HEK293 (cell line): ENCODE measurements around the gene CLIC4.

Source experiments
- CTCF ChIP-seq: fragments of 450-650 bp; formaldehyde crosslinking; IDR thresholded peaks from 2 replicates; pipeline ENCODE4 v1.5.1; 2016; ENCODE audit warnings: missing biosample characterization, missing genetic modification characterization
- GLIS1 ChIP-seq: fragments of 450-650 bp; formaldehyde crosslinking; IDR thresholded peaks from 2 replicates; pipeline ENCODE4 v1.5.1; 2016; ENCODE audit warnings: missing biosample characterization, missing genetic modification characterization
- KLF8 ChIP-seq: fragments of 450-650 bp; formaldehyde crosslinking; IDR thresholded peaks from 2 replicates; pipeline ENCODE4 v1.5.1; 2016; ENCODE audit warnings: missing biosample characterization, missing genetic modification characterization
- KLF9 ChIP-seq: fragments of 450-650 bp; formaldehyde crosslinking; IDR thresholded peaks from 2 replicates; pipeline ENCODE4 v1.5.1; 2016; ENCODE audit warnings: missing biosample characterization, missing genetic modification characterization, low read depth
- PBX3 ChIP-seq: sonication (generic); formaldehyde crosslinking; IDR thresholded peaks from 2 replicates; pipeline ENCODE4 v1.8.1; 2022; ENCODE audit warnings: mild to moderate bottlenecking, moderate library complexity, missing genetic modification reagents
- REST ChIP-seq: fragments of 450-650 bp; formaldehyde crosslinking; IDR thresholded peaks from 2 replicates; pipeline ENCODE4 v1.5.1; 2016; ENCODE audit warnings: missing biosample characterization, missing genetic modification characterization
- SP2 ChIP-seq: fragments of 450-650 bp; formaldehyde crosslinking; IDR thresholded peaks from 2 replicates; pipeline ENCODE4 v1.5.1; 2016; ENCODE audit warnings: missing biosample characterization, missing genetic modification characterization
- ZBTB49 ChIP-seq: fragments of 450-650 bp; formaldehyde crosslinking; IDR thresholded peaks from 2 replicates; pipeline ENCODE4 v1.5.1; 2016; ENCODE audit warnings: missing biosample characterization, missing genetic modification characterization, low read depth
- ZIC2 ChIP-seq: fragments of 450-650 bp; formaldehyde crosslinking; IDR thresholded peaks from 2 replicates; pipeline ENCODE4 v1.5.1; 2016; ENCODE audit warnings: missing biosample characterization, missing genetic modification characterization
- ZNF10 ChIP-seq: fragments of 450-650 bp; formaldehyde crosslinking; IDR thresholded peaks from 2 replicates; pipeline ENCODE4 v1.5.1; 2017; ENCODE audit warnings: missing biosample characterization, missing genetic modification characterization
- ZNF221 ChIP-seq: fragments of 450-650 bp; formaldehyde crosslinking; IDR thresholded peaks from 2 replicates; pipeline ENCODE4 v1.5.1; 2017; ENCODE audit warnings: missing biosample characterization, missing genetic modification characterization, borderline replicate concordance
- ZNF354C ChIP-seq: fragments of 450-650 bp; formaldehyde crosslinking; IDR thresholded peaks from 2 replicates; pipeline ENCODE4 v1.5.1; 2016; ENCODE audit warnings: missing biosample characterization, missing genetic modification characterization, low read depth, borderline replicate concordance
- ZNF785 ChIP-seq: fragments of 450-650 bp; formaldehyde crosslinking; IDR thresholded peaks from 2 replicates; pipeline ENCODE4 v1.5.1; 2016; ENCODE audit warnings: missing biosample characterization, missing genetic modification characterization
- ZSCAN30 ChIP-seq: fragments of 450-650 bp; IDR thresholded peaks from 2 replicates; pipeline ENCODE4 v1.5.1; 2018; ENCODE audit warnings: missing biosample characterization, mild to moderate bottlenecking, missing genetic modification characterization, moderate library complexity

DNA sequence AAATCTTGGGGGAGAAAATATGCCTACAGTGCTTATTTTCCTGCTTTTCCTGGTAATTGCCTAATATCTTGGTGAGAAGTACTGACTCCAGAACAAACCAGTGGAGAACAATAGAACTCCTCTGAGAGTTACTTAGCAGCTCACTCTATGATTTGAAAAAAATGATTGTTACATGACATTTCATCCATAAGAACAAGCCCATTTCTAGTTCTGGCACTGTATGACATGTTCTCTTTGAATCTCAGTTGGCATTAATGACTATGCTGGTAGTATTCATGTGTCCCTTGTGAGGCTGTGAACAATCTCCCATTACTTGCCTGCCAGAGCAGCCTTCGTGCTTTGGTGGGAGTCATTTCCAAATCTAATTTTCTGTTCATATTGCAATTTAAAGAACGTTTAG, 58.0 kb downstream of the CLIC4 start:
- TF ChIP-seq CTCF (tag by site-specific recombination) (no peak), PBX3 (CRISPR knock-in tag) (no peak), ZSCAN30 (tag by site-specific recombination) (no peak), ZNF354C (no peak), ZBTB49 (no peak), ZNF10 (no peak), KLF8 (tag by site-specific recombination) (no peak), GLIS1 (tag by site-specific recombination) (no peak), ZIC2 (tag by site-specific recombination) (no peak), SP2 (tag by site-specific recombination) (no peak), KLF9 (no peak), REST (tag by site-specific recombination) (no peak), ZNF221 (tag by site-specific recombination) (no peak), ZNF785 (tag by site-specific recombination) (no peak)
